OCI-LY3 (cell line): ENCODE data around the gene MACC1.

Experiments used
- H2AFZ ChIP-seq: fragments of 200-600, 300-600 bp; shearing (Covaris generic); 2 replicates; pipeline ENCODE4 v1.6.0; 2014; ENCODE audit warnings: antibody characterized with exemption, low read depth, low read length
- H3K27ac ChIP-seq: fragments of 200-600, 300-600 bp; sonication (generic); 2 replicates; pipeline ENCODE4 v1.5.1; 2014; ENCODE audit warnings: mild to moderate bottlenecking, low read length, moderate library complexity, mixed read lengths
- H3K27me3 ChIP-seq: fragments of 200-600, 300-600 bp; sonication (generic); 2 replicates; pipeline ENCODE4 v1.6.1; 2014; ENCODE audit warnings: low read depth, low read length, mixed read lengths
- H3K36me3 ChIP-seq: fragments of 200-600, 300-600 bp; sonication (generic); replicated peaks from 2 replicates; pipeline ENCODE3; 2014; ENCODE audit warnings: low read depth, low read length, mixed read lengths
- H3K4me1 ChIP-seq: fragments of 300-600, 200-600 bp; sonication (generic); 2 replicates; pipeline ENCODE4 v1.6.1; 2014; ENCODE audit warnings: low read length, mixed read lengths
- H3K4me2 ChIP-seq: fragments of 200-600, 300-600 bp; sonication (generic); 2 replicates; pipeline ENCODE4 v1.6.1; 2014; ENCODE audit warnings: low read length, mixed read lengths
- H3K4me3 ChIP-seq: fragments of 300-600, 200-600 bp; sonication (generic); 2 replicates; pipeline ENCODE4 v1.5.1; 2014; ENCODE audit warnings: antibody characterized with exemption, mild to moderate bottlenecking, low read length, moderate library complexity
- H3K79me2 ChIP-seq: fragments of 300-600, 200-600 bp; shearing (Covaris generic); 2 replicates; pipeline ENCODE4 v1.6.1; 2014; ENCODE audit warnings: mild to moderate bottlenecking, low read length, mixed read lengths
- H3K9ac ChIP-seq: fragments of 300-600, 200-600 bp; shearing (Covaris generic); 2 replicates; pipeline ENCODE4 v1.6.0; 2014; ENCODE audit warnings: mild to moderate bottlenecking, low read length, moderate library complexity
- H3K9me3 ChIP-seq: fragments of 200-600, 300-600 bp; shearing (Covaris generic); 2 replicates; pipeline ENCODE4 v1.6.1; 2014; ENCODE audit warnings: low read length, mixed read lengths; ENCODE audit not compliant: insufficient read depth
- H4K20me1 ChIP-seq: fragments of 200-600, 300-600 bp; sonication (generic); 2 replicates; pipeline ENCODE4 v1.6.1; 2016; ENCODE audit warnings: low read length, mixed read lengths; ENCODE audit not compliant: insufficient read depth
- EZH2phosphoT487 ChIP-seq: fragments of 200-600 bp; shearing (Covaris generic); IDR thresholded peaks from 2 replicates; pipeline ENCODE4 v1.6.1; 2018; ENCODE audit warnings: antibody characterized with exemption, mixed run types, low read depth
- TF ChIP-seq, protein P1 (sequence below): fragments of 200-600, 300-600 bp; sonication (generic); IDR thresholded peaks from 2 replicates; pipeline ENCODE4 v1.5.1; 2014; ENCODE audit warnings: antibody characterized with exemption, low read length, low read depth

Gene MACC1

DNA sequence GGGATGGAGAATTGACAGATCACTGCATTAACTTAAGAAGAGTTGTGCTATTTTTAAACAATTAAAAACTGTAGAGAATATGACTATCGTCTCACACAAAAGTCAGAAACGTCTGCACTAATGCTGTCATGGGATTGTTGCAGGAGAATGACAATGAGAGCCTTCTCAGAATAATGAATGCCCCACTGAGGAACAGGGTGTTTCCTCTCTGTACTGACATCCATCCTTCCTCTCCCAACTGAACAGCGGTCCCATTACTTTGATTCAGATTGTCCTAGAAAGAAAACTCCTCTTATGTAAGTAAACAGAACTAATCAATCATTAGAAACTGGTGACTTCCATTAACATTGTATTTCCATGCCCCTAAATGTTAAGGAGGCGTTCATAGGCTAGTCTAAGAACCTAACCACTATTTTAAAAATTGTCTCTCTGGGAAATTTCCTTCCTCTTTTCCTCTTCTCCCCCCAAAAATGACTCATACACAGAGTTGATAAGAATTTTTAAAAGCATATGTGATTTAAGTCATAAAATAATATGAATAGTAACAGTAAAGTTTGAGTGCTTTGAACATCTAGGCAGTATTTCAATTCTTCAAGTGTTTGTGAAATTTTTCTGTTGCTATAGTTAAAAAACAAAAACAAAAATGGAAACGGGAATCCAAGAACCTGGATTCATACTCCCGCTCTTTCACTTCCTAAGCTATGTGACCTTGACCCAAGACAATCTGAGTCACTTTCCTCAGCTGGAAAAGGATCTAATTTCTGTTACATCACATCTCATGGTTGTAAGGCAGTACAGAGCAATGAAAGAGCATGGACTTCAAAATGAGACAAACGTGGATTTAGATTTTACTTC, 12.7 kb upstream of the MACC1 start:
- Histone ChIP-seq H3K27ac (no peak overlapping the region), H3K4me2 (no peak overlapping the region), H3K9me3 (no peaks in the 10 kb centered on the region), H2AFZ (no peak overlapping the region), H3K36me3 (no peaks in the 10 kb centered on the region), H3K4me3 (no peak overlapping the region), H3K9ac (no peak overlapping the region), H3K79me2 (no peaks in the 10 kb centered on the region), H4K20me1 (no peaks in the 10 kb centered on the region), H3K4me1 (peaks cover 30% of the 10 kb centered on the region), H3K27me3 (peaks cover 5% of the 10 kb centered on the region; the same call in 1 of the 2 replicates)
- no peak for TF ChIP-seq EZH2phosphoT487

DNA sequence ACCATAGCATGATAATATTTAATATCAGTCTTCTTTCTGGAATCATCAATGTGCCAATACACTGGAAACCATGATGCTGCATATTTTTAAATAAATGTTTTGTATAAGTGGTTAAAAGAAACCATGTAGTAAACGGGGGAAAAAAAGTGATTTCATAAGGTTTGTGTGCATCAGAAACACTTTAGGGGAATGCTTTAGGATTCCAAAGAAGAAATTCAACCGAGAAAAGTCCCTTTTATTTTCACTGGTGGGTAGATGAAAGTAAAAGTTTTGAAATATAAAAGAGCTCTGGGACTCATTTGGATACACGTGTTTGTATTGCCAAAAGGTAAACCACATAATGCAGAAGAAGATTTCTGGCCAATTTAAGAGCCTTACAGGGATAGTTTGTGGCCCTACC, 11.9 kb upstream of the MACC1 start:
- H3K27me3 ChIP-seq = no peaks in the 10 kb centered on the region; the same call in 1 of the 2 replicates
- no peak overlapping the region for H3K4me3 ChIP-seq
- no peak overlapping the region for H2AFZ ChIP-seq
- no peaks in the 10 kb centered on the region for H3K36me3 ChIP-seq
- no peak overlapping the region for H3K9ac ChIP-seq
- H4K20me1 ChIP-seq = no peaks in the 10 kb centered on the region
- no peak overlapping the region for H3K4me2 ChIP-seq
- peaks cover 23% of the 10 kb centered on the region for H3K4me1 ChIP-seq
- no peaks in the 10 kb centered on the region for H3K9me3 ChIP-seq
- H3K79me2 ChIP-seq = no peaks in the 10 kb centered on the region
- no peak overlapping the region for H3K27ac ChIP-seq
- TF ChIP-seq EZH2phosphoT487 = no peak
- TF ChIP-seq, protein P1, sequence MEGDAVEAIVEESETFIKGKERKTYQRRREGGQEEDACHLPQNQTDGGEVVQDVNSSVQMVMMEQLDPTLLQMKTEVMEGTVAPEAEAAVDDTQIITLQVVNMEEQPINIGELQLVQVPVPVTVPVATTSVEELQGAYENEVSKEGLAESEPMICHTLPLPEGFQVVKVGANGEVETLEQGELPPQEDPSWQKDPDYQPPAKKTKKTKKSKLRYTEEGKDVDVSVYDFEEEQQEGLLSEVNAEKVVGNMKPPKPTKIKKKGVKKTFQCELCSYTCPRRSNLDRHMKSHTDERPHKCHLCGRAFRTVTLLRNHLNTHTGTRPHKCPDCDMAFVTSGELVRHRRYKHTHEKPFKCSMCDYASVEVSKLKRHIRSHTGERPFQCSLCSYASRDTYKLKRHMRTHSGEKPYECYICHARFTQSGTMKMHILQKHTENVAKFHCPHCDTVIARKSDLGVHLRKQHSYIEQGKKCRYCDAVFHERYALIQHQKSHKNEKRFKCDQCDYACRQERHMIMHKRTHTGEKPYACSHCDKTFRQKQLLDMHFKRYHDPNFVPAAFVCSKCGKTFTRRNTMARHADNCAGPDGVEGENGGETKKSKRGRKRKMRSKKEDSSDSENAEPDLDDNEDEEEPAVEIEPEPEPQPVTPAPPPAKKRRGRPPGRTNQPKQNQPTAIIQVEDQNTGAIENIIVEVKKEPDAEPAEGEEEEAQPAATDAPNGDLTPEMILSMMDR = no peak

DNA sequence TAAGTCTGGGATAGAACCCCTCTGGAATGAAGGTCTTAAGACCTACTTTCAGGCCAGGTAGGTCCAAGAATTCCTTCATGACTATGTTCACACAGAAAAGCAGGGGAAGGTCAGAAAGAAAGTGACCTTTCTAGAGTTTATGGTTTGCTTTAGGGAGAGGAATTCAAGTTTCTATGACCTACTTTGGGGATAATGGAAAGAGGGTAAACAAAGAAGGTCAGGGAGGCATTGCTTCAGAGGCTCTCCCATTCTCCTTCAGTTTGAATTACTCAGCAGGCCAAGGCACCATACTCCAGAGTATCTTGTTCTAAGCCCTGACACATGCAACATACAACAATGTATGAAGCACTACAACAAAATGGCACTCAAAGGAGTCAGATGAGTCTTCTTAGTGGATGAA, 11.5 kb upstream of the MACC1 start:
- Histone ChIP-seq H3K9me3 (no peaks in the 10 kb centered on the region), H3K4me1 (peaks cover 19% of the 10 kb centered on the region), H3K4me2 (no peak overlapping the region), H3K79me2 (no peaks in the 10 kb centered on the region), H4K20me1 (no peaks in the 10 kb centered on the region), H3K4me3 (no peak overlapping the region), H3K36me3 (no peaks in the 10 kb centered on the region), H3K27ac (no peak overlapping the region), H2AFZ (no peak overlapping the region), H3K9ac (no peak overlapping the region), H3K27me3 (no peaks in the 10 kb centered on the region; the same call in 1 of the 2 replicates)
- no peak for TF ChIP-seq EZH2phosphoT487
- TF ChIP-seq, protein P1 = no peak

DNA sequence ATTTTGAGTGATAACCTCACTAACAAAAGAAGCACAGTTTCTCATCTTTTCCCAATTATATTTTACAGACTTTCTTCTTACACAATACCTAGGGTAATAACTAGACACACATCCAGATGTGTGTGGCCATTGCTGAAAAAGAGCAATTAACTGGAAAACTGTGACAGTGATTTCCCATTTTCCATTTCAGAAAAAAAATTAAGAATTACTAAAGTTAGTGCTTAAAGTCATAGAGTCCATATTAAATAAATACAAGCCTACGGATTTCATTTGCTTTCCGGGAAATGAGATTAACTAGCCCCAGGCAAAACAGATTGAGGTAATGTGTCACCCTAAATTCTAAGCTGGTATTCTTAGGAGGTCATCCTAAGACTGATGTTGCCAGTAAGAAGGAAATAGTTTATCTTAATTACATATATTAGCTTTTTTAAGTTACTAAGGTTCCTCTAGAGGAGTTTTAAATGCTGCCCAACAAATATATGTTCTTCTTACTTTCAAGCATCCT, 10.2 kb upstream of the MACC1 start:
- Histone ChIP-seq H2AFZ (no peak overlapping the region), H3K27me3 (no peaks in the 10 kb centered on the region), H4K20me1 (no peaks in the 10 kb centered on the region), H3K4me1 (peaks cover 8% of the 10 kb centered on the region), H3K27ac (no peak overlapping the region), H3K79me2 (no peaks in the 10 kb centered on the region), H3K9ac (no peak overlapping the region), H3K36me3 (no peaks in the 10 kb centered on the region), H3K9me3 (no peaks in the 10 kb centered on the region), H3K4me3 (no peak overlapping the region), H3K4me2 (no peak overlapping the region)
- TF ChIP-seq, protein P1 = no peak
- TF ChIP-seq EZH2phosphoT487 = no peak
